Fibroblast of skin of right quadriceps (primary cell): Measurements from ENCODE around the gene KATNAL1.
"Not testable (repeated sequence)": the region's sequence is repeated elsewhere in the genome, so short reads cannot be mapped to it uniquely, and the experiment has no call there.

Experiments
- DNase-seq: peaks from one replicate; pipeline ENCODE4 v3.0.0-alpha.2; 2013

The KATNAL1 gene

GRCh38 chr13:30196025-30196424, 111.3 kb downstream of the KATNAL1 start:
- no peak for DNase-seq

DNA sequence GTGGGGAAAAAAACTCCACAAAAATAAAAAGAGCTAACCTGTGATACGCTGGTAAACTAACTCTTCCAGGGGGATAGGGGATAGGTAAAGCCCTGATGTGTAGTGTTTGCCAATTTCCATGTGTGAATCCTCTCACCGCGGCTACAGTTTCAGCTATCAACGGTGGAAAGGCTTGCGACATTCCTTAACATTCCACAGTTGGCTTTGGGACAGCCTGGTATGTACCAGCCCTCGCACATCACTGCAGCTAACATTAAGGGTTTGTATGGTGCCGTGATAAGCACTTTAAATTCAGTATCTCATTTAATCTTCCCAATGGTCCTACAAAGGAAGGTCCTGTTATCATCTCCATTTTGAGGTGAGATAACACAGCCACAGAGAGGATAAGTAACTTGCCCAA, 112.4 kb downstream of the KATNAL1 start:
- no peak for DNase-seq

DNA sequence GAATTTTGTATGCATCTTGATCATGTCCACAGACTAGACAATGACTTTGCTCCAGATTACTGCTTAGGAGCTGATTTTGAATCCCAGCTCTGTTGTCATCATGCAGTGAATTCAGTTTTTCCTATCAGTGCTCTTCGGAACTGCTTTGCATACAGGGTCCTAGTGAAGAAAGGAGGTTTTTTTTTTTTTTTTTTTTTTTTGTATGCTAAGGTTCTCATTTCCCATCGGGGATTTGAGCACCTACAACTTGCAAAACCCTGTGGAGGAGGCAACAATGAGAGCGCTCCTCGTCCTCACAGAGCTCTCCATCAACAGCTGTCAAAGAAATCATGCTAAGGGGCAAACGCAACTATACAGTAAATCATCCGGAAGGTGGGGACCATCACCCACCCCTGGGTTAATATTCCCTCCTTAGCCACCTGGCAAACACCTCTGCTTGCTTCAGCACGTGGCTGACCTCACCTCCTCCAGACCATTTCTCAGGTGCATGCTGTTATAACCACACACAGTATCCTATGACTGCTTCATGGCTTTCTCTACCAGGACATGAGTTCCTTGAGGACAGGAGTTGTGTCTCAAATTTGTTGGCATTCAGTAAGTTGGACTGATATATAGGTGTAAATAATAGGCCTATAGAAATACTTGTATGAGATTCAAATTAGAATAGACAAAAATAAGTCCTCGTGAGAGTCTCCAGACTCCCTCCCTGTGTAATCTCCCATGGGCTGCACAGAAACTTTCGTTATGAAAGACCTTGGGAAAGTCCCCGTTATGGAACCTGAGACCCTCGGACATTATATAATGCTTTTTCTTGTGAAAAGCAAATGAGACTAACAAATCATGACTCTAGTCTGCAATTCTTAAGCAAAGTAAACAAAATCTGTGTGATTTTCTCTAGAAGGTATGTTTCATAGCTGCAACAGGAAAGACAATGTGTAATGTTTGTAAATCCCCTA, 113.8 kb downstream of the KATNAL1 start:
- DNase-seq: no peak

- DNase-seq: no peak
Observed at GRCh38 chr13:30192320-30193093, 114.8 kb downstream of the KATNAL1 start.

DNA sequence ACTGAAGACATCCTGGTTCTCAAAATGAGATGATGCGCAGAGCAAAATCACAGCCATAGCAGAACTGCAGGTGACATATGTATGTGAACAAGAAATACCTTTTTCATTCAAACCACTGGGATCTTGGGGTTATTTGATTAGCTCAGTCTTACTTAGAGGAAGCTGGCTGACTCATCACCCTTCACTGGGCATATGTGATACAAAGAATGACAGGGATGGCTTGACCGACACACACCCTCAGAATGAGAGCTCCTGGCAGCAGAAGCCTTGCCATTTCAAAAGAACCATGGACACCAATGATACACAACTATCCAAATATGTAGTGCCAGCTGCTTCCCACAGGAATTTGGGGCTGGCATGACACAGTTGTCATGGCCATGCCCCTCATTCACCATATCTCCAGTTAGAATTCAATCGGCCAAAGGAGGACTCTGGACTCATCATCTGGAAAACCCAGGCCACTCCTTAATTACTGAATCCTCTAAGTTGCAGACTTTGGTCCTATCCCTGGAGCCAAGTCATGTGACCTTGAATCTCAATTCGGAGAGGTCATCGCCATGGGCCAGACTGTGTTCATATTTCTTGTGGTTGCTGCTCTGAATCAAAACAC, 115.8 kb downstream of the KATNAL1 start:
- DNase-seq: no peak

- peak; percentile 4 for DNase-seq
Observed at GRCh38 chr13:30186634-30187415, 120.5 kb downstream of the KATNAL1 start.

GRCh38 chr13:30181888-30182651, 125.3 kb downstream of the KATNAL1 start:
- DNase-seq: no peak

DNA sequence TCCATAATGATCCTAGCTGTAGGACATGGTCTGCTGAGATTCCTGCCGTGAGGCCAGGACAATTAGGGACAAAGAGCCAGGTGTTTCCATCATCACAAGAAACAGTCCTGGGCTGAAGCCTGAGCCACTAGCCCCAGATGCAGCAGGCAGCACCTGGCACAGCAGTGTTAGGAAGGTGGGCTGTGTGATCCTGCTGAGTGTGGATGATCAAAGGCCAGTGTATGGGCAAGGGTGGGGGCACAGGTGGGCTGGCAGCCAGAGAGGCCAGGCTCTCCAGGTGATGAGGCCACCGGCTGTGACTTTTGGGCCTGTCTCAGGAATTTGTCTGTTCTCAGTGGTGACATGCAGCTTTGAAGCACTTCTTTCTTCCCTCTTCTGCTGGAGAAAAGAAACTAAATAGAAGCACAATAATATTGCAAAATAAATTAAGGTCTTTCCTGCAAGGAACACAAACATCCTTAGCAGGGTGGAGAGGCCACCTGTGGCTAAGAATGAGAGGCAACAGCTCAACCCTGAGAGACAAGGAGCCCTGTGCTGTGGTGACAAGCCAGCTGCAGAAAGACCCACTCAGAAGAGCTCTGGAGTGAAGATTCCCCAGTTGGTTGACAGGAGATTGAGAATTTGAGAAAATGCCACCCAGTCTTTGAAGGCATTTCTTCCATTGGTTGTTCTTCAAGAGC, 127.6 kb downstream of the KATNAL1 start:
- no peak for DNase-seq

GRCh38 chr13:30178976-30179375, 128.4 kb downstream of the KATNAL1 start:
- no peak for DNase-seq

DNA sequence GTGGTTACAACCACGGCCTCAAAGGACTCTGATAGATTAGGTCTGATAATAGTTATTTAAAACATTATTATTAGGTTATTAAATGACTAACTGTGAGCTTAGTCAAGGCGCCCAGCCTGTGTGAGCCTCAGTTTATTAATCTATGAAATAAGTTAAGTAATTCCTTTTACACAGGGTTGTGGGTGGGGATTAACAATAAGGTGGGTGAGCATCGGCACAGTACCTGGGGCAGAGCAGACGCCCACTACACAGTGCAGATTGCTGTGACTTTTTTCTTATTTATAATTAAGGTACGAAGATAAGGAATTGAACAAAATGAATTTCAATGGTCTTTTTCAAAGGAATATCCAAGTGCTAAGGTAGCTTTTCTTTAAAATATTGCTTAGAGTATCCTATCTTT, 132.2 kb downstream of the KATNAL1 start:
- DNase-seq: no peak

DNA sequence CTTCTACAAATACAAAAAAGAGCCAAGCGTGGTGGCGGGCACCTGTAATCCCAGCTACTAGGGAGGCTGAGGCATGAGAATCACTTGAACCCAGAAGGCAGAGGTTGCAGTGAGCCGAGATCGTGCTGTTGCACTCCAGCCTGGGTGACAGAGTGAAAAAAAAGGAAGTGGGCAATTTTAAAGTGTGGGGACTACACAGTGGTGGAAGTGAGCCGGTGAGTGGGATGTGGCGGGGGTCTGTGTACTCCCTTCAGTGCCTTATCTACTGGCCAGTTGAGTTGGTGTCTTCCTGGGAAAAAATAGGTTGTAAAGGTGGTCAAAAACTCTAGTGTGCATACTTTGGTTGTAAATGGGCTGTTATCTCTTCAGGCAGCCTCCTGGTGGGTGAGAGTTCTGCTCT, 133.1 kb downstream of the KATNAL1 start:
- DNase-seq: not testable (repeated sequence)

GRCh38 chr13:30173303-30173610, 134.1 kb downstream of the KATNAL1 start:
- no peak for DNase-seq

DNA sequence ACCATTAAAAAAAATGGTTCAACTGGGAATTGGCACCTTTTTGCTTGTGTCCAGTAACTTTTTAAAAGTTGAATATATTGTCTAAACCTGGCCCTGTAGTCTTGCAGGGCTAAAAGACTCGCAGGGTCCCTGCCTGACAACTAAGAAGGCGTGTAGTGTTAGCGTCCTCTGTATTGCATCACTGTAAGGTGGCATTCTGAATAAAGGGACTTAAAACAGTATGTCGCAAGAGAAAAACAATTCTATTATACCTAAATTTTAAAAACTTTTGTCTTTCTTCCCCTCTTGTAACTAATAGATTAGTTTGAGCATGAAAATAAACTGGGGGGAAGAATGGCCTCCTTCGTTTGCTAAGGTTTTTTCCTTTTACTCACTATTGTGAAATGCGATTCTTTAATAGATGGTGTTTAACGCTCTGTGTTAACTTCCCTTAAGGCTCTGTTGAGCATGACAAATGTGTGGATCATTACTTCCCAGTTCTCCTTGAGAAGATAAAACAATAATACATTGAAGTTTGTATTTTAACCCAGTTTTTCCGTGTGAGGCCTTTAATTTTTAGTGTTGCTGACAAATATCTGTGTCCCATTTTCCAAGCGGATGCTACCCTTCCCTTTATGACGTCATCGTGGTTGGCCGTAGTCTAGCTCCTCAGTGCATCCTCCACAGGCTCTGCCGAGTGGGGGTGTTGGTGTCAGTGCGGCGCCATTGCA, 134.6 kb downstream of the KATNAL1 start:
- peak; percentile 59 for DNase-seq

GRCh38 chr13:30170569-30170968, 136.8 kb downstream of the KATNAL1 start:
- DNase-seq: no peak

GRCh38 chr13:30169442-30169841, 137.9 kb downstream of the KATNAL1 start:
- no peak for DNase-seq

- no peak for DNase-seq
Observed at GRCh38 chr13:30165796-30166195, 141.6 kb downstream of the KATNAL1 start.

GRCh38 chr13:30165071-30165470, 142.3 kb downstream of the KATNAL1 start:
- no peak for DNase-seq

DNA sequence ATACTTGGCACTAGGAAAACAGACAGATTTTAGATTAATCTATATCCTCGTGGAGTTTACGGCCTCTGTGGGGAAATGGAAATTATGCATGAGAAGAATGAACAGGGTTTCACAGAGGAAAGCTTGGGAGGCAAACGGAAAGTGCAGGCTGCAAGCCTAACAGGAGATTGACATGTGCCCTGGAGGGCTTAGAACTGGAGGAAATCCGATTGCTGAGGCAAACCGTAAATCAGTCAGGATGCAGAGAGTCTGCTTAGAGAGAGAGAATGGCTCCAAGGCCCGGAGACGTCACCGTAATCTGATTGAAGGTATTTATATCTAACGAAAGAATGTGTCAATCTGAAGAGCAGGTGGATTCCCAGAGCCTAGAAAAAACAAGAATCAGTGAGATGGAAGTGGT, 143.2 kb downstream of the KATNAL1 start:
- DNase-seq: no peak

- DNase-seq: no peak
Observed at GRCh38 chr13:30163441-30163840, 143.9 kb downstream of the KATNAL1 start.

DNA sequence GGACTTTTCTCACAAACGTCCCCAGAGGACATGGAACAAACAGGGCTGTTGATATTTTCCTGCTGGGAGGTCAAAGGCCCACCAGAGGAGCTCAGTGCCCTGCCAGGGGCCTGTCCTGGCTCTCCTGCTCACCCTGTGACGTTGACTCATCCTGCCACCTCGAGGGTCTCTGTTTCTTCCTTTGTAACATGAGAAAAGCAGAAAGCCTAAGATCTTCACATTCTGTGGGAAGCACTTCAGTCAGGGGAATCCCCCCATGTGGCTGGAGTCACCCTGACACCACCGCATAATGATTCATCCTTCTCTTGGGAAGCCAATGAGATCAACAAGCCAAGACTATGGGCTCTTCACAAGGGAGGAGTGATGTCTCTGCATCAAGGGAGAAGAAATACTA, 147.9 kb downstream of the KATNAL1 start:
- peak; percentile 88 for DNase-seq
